T-helper 22 cell (primary cell): ENCODE results near the gene TBC1D16.

Experiments
- DNase-seq: peaks from one replicate; pipeline ENCODE4 v3.0.0-alpha.2; 2020; ENCODE audit warnings: low read depth

TBC1D16 gene

DNA sequence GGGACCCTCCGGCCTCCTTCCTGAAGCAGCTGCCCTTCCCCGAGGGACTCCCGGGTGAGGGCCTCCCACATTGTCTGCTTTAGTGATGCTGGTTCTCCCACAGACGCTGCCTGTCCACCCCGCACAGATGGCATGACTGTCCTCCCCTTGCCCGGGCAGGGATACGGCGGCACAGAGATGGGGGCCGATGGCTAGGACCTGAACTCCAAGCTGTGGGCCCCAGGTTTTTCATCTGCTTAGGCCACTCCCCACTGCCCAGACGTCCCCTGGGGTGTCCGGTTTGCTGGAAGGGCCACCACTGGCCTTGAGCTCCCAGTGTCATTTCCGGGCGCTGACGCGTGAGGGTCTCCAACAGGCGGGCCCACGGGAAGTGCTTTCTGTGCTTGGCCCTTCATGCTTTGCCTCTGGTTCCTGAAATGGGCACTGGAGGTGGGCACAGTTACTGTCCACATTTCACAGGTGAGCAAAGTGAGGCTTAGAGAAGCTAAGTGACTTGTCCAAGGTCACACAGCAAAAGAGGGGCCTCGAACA is 109.0 kb downstream of the TBC1D16 start:
- DNase-seq, result no peak

DNA sequence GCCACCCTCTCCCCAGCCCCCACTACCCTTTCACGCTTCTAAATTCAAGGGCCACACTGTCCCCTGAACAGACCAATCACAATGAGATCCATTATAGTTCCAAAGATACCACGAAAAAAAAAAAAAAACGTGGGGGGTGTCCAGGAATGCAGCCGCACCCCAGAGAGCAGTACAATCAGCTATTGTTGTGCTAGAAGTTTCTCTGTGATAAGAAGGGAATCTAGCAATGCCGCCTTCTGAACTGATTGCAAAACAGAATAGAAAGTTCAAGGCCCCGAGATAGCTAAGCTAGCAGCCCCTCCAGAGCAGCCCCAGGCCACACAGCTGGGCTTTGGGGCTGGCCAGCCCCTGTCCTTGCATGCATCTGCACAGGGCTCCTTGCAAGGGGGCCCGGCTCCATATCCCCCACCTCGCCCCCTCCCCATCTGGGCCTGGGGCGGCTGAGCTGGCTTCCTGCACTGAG is 109.5 kb downstream of the TBC1D16 start:
- DNase-seq, result no peak

DNA sequence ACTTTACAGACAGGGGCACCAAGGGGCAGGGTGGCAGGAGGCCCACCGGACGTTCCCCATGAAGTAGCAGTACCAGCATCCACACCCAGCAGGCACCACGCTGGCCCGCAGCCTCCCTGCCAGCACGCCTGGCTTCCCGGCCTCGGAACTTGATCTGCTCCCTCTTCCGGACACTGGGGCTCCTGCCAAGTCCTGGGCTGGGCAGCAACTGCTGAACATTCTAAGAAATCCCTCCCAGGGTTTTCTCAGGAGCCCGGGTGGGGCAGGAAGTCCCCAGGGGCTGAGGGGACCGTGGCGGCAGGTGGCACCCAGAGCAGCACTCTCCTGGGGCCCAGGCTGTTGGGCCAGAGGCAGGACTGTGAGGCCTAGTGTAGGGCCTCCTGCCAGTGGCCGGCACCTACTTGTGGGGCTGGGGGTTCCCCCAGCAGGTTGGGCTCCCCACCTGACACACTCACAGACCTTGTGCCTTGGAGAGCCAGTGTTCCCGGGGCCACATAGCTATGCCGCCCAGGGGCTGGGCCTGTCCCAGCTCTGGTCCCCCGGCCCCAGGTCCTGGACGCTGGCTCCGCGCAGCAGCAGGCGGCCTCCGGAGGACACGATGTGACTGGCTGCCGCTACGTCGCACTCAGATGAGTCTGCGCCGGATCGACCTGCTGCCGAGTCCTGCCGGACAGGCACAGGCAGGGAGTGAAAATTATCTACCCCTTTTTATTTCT is 110.3 kb downstream of the TBC1D16 start:
- no peak for DNase-seq

DNA sequence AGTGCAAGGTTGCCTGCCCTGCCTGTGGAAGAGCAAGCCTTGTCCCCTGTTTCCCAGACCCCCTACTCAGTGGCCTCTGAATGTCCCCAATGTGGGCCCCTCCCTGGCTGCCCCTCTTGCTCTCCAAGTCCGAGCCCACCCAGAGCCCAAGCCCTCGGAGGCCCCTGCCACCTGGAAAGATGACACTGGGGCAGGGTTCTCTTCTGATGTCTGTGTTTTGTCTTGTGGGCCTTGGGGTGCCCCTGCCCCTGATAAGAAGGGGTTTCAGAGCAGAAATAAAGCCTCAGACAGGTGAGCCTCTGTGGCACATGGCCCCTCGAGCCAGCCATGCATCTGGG is 111.1 kb downstream of the TBC1D16 start:
- DNase-seq, result no peak

DNA sequence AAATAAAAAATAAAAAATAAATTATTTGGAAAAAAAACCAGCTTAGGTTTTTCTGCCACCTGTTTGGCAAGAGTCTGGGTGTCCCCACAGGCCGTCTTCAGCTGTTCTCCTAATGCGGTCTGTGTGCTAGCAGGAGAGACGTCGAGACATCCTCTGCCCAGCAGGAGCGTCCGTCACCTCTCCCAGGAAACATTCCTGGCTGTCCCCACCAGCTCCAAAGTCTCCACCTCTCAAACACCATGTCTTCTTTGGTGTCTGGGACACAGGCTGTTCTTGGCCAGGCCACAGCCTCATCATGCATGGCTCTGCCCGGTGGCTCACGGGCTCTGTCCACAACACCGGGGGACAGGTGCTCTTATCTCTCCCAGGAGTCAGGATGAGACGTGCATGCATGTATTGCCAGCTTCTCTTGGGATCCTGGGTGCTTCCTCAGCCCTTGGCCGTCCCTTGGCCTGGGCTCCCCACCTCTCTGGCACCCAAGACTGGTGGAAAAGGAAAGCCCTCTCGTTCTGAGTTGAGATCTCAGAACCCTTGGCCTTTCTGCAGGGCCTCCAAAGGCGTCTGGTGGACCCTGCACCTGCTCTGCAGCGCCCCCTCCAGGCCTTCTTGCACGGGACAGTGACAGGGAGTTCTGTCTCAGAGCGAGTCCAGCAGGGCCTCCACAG is 111.6 kb downstream of the TBC1D16 start:
- DNase-seq, result no peak

DNA sequence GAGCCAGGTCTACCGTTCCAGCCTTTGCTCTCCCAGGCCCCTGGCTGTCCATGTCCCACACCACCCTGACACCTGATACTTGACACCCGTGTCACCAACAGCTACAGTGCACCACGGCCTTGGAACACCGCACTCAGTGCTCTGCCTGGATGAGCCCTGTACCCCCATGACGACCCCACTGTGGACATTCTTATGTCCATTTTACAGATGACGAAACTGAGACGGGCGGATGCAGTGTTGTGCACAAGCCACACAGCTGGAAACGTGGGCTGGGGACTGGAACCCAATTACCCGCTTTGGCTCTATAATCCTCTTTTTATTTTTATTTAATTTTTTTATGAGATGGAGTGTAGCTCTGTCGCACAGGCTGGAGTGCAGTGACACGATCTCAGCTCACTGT is 112.9 kb downstream of the TBC1D16 start:
- DNase-seq, result no peak

DNA sequence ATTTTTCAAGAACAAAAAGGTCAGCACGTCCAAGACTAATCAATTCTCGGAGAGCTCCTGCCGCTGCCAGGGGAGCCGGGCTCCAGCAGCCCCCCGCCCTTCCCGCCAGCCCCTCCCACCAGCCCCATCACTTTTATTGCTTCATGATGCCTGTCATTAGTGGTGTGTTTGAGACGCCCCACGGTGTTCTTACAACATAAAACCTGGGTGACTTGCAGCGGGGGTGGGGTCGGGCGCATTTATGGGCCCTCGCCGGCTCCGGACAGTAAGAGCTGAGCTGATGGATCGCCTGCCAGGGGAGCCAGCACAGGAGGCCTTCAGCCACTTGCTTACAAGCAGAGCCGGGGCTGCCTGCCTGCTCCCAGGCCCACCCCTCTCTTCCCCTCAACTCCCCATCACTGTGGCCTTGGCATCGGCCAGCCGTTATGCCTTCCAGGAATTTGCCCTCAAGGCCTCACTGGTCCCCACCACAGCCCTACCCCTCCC is 113.5 kb downstream of the TBC1D16 start:
- no peak for DNase-seq

DNA sequence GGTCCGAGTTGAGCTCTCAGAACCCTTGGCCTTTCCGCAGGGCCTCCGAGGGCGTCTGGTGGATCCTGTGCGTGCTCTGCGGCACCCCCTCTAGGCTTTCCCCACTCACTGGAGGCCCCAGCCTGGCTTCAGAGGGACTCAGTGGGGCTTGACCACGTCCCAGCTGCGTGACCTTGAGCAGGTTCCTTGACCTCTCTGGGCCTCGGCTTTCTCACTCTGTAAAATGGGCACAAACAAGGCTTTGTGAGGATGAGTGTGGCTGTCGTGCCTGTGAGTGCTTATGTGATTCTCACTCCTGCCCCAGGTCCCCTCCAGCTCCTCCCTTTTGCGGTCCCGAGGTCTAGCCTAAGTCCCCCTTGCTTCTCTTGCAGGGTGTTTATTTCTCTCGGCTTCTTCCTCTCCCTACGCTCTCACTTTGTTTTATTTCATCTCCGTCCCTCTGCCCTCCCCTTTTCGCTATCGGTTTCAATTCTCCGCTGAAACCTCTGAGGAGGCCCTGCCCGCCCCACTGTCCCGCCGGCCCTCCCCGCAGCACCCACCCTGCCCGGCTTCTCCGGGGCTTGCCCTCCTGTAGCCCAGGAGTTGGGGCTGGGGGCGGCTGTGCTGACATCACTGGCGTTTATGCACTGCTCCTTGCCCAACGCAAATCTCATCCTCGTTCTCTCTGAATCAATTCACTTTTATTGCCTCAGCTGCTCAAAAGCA is 114.1 kb downstream of the TBC1D16 start:
- DNase-seq, result no peak

DNA sequence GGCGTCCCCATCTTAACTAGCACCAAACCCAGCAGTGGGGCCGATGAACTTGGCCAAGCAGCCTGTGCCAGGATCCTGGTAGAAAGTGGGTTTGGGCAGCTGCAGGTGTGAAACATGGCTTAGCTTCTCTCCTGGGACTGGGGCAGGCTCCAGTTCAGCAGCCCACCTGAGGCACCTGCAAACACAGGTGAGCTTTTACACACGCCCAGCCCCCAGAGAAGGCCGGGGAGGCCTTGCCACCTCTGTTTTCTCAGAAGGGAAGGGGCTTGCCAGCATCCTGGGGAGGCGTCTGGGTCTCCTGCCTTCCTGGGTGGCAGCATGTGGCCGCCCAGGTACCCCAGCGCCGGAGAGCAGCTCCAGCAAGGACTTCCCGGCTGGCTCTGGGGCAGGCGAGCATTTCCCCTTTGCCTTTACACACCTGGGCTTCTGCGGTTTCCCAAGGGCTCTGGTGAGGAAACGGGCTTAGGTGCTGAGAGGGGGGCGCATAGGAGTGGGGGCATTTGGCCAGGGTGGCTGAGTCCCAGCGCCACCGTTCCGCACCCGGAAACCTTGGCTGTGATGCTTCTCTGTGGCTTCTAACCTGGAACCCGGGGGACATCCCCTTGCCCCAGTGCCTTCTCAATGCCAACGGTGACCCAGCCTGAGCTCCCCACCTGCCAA is 114.8 kb downstream of the TBC1D16 start:
- DNase-seq, result no peak

DNA sequence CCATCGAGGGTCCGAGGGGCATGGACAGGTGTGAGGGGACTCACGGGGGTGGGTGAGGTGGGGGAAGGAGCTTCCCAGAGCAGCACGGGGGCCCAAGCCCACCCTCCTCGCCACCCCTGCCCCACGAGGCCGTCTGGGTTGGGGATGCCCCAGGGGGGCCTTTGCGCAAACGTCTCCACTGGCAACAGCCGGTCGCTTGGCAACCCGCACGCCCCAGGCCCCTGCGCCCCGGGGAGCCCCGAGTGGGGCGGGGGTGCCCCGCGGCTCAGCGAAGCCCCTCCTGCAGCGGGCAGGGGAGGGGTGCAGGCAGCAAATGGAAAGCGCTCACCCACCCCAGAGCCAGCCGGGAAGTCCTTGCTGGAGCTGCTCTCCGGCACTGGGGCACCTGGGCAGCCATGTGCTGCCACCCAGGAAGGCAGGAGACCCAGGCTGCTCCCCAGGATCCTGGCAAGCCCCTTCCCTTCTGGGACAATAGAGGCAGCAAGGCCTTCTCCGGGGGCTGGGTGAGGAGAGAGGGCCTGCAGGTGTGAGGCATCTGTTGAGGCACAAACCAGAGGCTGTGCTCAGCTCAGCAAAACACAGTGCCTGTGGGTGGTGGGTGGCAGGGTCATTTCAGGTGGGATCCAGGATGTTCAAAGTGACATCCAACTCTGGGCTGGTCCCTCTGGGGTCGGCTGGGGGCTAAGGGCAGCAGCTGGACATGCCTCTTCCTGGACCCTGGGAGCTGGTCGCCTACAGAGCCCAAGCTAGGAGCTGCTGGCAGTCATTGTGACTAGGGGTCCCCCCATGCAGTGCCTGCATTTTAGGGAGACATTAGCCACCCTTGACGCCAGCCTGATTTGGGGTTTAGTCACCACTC is 115.6 kb downstream of the TBC1D16 start:
- no peak for DNase-seq

DNA sequence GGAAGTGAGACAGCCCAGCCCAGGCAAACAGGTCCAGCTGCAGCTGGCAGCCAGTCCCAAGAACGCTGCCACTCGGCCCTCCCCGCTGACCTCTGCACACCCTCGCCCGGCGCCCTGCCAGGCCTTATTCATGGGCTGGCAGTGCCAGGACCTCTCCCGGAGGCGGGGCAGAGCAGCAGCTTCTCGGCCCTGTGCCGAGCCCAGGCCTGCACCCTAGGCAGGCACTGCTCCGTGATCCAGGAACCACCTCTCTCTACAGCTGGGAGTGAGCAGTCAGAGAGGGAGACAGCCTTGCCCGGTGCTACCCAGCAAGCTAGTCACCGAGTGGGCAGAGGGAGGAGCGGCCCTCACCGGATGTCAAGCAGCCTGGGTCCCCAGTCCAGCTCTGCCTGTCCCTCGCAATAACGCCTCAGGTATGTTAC is 116.5 kb downstream of the TBC1D16 start:
- no peak for DNase-seq

DNA sequence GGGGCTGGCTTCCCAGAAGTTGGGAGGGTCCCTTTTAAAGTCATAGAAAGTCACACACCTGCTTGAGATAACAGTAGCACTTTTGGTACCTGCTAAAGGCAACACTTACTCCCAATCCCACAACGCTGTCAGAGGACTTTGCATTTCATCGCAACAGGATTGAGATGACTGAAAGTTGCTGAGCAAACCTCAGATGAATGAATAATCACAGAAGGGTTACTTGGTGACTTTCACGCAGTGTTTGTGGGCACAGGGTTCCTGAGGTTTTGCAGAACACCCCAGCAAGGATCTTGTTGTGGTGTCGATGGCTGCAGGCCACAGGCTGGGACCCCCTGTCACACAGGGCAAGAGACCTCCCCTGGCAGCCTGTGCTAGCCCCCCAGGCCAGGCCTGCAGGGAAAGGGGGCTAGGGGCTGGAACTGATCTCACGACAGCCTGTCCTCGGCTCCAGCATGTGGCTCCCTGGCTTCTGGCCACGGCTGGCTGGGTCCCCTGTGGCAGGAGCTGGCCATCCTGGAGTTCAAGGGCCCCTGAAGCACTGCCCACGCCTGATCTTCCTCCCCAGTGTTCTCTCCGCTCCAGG is 117.0 kb downstream of the TBC1D16 start:
- no peak for DNase-seq

DNA sequence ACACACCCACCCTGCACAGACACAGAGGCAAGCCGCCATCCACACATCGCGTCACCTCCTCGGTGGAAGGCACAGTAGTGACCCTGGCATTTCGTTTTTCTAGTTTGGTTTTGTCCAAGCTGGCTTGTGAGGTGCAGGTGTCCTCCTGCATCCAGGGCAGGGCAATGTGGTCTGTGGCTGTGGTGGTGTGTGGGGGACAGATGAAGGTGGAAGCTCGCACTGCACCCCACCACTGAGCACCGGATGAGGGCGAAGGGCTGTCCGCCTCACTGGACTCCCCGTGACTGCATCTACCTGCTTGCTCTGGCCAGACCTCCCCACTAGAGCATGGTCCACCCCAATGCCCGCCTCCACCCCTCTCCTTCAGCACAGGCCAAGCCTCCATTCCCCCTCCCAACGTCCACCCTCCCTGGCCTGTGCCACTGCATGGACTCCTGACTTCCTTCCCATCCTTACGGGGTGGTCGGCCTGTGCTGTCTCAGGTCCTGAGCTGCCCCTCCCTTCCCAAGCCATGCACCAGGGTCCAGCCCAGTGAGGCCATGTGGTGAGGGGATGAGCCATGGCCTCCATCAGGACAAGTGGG is 117.7 kb downstream of the TBC1D16 start:
- DNase-seq, result no peak

DNA sequence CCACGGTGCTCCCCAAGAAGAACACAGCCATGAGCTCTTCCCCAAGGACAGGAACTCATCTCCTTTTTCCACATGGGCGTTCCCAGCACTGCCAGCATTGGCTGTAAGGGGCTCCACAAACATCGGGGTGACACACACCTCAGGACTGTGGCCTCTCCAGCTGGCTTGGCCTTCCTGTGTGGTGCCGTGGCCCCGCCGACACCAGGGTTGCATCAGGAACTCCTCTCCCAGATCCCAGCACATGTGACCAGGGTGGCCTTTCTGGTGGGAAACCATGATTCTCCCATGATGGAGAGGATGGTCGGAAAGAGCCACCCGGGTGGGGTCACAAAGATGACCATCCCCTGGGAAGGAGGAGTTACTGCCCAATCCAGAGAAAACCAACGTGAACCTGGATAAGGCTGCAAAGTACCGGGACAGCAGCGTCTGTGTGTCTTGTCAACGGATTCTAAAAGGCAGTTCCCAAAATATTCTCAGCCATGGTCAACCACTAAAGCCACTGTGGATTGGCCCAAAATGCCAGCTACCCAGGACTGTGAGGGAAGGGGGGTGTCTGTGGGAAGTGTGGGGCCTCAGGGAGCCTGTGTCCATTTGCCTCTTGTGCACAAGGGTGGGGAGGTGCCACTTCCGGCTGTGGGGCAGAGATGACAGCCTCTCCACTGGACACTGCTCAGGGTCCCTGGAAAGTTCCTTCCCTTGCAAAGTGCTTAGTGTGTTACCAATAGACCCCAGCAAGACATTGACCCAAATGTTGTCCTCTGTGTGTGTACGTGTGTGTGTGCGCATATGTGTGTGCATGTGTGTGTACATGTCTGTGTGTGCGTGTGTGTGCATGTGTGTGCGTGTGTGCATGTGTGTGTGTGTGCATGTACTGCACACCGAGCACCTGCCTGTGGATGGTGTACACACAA is 118.4 kb downstream of the TBC1D16 start:
- no peak for DNase-seq

DNA sequence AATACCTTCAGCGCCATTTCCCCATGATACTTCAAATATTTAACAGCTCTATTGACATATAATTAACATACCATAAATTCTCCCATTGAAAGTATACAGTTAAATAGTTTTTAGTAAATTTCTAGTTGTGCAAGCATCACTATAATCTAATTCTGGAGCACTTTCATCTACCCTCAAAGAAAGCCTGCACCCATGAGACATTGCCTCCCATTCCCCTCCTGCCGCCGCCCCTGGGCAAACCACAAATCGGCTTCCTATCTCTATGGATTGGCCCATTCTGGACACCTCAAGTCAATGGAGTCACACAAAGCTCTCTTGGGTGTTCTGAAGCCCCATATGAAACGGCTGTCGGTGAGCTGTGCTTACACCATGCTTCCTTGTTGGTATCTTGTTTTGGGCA is 119.2 kb downstream of the TBC1D16 start:
- no peak for DNase-seq

DNA sequence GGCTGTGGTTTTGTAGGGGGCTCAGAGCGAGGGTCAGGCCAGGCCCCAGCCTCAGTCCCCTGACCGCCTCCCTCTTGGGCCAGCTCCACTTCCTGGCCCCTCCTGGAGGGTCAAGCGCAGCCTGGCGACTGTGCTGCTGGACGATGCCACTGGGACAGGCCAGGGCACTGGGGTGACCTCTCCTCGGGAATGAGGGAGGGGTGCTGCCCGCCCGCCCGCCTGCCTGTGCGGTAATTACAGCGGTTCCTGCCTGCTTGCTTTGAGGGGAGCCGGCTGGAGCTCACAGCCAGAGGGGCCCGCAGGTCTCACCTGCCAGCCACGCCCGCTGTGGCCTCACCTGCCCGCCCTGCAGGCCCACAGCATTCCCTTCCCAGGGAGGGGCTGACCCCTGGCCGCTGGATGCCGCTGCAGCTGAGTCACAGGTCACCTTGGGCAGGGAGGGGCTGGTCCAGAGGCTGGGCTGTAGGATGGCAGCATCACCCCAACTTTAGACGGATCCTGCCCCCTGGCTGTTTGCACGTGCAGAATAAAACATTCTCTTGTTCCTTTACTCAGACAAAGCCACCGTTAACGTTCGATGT is 119.7 kb downstream of the TBC1D16 start:
- no peak for DNase-seq

DNA sequence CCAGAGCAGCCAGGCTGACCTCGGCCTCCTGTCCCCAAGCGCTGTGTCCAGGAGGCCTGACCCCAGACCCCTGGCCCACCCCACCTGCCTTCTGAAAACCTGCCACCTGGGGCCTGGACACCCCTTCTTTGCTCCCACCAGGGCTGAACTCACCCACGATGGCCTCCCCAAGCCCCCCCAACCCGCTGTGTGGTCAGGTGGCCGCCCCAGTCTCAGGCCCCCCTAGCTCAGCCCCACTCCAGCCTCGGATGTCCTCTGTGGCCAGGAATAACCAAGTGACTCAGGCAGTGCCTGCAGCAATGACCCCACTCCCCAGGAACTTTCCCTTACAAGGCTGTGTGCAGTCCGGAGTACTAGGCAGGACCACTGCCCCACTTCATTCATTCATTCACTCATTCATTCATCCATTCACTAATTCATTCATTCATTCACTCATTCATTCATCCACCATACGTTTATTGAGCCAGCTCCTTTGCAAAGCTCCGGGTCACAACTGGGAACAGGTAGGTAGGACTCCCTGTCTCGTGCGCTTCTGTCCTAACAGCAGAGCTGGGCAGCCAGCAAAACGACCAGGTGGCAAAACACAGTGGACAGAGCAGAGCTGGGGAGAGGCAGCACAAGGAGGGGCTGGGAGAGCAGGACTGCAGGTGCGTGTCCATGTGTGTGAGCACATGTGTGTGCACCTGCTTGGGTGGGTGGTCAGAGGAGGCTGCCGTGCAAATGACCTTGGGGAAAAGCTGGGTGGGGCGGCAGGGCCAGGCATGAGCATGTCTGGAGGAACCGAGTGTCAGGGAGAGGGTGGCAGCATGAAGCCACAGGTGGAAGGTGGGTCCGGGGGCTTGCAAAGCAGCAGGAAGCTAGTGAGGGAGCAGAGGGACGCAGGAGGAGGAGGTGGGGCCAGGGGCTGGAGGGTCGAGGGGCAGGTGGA is 120.6 kb downstream of the TBC1D16 start:
- no peak for DNase-seq
